GM21576 (cell line): ENCODE data around the gene ODF2.
"Not testable (repeated sequence)": the region's sequence is repeated elsewhere in the genome, so short reads cannot be mapped to it uniquely, and the experiment has no call there.

Experiments used
- ATAC-seq: cut with Tn5 transposase; IDR thresholded peaks from one replicate; pipeline ENCODE4 v1.9.1; 2021; ENCODE audit warnings: mild to moderate bottlenecking, moderate library complexity; ENCODE audit not compliant: unreplicated experiment

Gene ODF2

DNA sequence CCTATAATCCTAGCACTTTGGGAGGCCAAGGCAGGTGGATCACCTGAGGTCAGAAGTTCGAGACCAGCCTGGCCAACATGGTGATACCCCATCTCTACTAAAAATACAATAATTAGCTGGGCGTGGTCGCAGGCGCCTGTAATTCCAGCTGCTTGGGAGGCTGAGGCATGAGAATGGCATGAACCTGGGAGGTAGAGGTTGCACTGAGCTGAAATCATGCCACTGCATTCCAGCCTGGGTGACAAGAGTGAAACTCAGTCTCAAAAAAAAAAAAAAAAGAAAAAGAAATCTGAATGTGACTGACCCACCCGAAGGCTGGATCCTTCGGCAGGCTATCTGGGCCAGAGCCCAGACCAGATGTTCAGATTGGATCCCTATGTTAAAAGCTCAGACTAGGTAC is 32.5 kb upstream of the ODF2 start:
- ATAC-seq: not testable (repeated sequence)

GRCh38 chr9:128424268-128424780 is 31.5 kb upstream of the ODF2 start:
- no peak for ATAC-seq

DNA sequence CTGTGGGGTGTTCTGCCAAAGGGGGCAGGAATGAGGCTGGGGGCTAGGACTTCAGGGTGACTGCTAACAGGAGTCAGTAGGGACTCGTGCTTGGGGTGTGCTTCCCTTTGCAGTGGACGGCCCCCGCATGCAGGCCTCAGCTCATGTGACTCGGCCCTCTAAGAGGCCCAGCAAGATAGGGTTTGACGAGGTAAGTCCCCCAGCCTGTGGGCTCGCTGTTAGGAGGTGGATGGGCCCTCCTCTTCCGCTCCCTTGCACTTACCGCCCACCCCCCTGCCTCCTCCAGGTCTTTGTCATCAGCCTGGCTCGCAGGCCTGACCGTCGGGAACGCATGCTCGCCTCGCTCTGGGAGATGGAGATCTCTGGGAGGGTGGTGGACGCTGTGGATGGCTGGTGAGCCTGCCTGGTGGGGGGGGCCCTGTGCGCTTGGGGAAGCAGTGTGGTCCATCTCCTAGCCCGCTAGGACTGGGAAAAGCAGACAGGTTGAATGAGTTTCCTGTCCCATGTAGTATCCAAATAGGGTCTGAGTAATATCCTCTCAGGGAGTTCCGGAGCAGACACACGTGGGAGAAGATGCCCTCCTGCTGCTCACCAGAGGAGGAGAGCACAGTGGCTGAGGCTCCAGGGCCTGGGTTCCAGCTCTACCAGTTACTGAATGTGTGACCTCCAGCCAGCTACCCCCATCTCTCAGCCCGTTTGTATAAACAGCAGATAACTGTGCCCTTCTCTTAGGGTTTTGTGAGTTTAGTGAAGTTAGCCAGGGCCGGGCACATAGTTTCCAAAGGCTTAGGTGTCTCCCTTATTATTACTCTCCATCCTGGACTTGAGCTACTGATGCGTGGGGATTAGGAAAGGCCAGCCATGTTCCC is 26.9 kb upstream of the ODF2 start:
- no peak for ATAC-seq

- ATAC-seq: no peak
Observed at GRCh38 chr9:128429513-128430086, 26.2 kb upstream of the ODF2 start.

GRCh38 chr9:128431207-128431606 is 24.6 kb upstream of the ODF2 start:
- no peak for ATAC-seq

DNA sequence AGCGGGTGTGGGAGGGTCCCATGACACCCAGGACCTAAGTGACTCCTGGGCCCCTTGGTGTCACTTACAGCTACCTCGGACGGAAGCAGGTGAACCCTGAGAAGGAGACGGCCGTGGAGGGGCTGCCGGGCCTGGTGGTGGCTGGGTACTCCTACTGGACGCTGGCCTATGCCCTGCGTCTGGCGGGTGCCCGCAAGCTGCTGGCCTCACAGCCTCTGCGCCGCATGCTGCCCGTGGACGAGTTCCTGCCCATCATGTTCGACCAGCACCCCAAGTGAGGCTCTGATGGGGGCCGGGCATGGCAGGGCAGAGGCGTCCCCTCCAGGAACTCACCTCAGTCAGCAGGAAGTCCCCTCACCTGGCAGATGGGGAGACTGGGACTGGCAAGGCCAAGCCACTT is 21.5 kb upstream of the ODF2 start:
- no peak for ATAC-seq

DNA sequence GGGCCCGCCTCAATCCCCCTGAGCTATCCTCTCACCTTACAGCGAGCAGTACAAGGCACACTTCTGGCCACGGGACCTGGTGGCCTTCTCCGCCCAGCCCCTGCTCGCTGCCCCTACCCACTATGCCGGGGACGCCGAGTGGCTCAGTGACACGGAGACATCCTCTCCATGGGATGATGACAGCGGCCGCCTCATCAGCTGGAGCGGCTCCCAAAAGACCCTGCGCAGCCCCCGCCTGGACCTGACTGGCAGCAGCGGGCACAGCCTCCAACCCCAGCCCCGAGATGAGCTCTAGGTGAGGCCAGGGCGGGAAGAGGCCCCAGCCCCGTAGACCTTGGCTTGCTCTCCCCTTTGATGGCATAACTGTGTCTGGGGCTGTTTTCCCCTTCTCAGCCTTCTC is 20.2 kb upstream of the ODF2 start:
- ATAC-seq: no peak

GRCh38 chr9:128438343-128439109 is 17.3 kb upstream of the ODF2 start:
- peak; percentile 69 for ATAC-seq

DNA sequence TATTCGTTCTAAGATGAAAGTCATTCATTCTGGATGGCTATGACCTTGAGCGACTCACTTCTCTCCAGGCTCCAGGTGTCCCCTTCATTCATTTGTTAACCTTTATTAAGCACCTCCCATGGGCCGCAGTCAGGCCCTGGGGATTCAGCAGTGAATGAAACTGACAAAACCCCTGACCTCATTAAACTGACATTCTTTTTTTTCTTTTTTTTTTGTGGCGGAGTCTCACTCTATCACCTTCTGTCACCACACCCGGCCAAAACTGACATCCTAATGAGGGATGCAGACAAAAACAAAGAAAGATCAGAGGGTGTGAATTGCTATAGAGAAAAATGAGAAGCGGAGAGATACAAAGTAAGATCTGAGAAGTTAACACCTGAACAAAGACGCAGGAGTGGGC is 16.5 kb upstream of the ODF2 start:
- ATAC-seq: no peak

DNA sequence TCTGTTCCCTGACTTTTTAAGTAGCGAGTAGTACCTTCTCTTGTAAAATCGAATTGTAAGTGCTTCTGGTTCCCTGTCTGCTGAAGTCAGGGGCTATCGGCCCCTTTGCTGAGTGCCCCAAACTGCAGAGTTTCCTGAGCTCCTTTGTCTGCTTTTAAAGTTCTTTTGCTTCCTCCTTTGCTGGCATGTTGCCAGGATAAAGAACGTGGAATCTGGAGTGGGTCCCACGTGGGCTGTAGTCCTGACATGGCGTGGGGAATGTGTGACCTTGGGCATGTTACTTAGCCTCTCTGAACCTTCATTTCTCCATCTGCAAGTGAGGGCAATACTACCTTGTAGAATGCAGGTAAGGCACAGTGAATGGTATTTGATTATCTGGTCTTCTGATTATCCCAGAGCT is 13.7 kb upstream of the ODF2 start:
- no peak for ATAC-seq

- ATAC-seq: not testable (repeated sequence)
Observed at GRCh38 chr9:128446505-128446904, 9.3 kb upstream of the ODF2 start.

DNA sequence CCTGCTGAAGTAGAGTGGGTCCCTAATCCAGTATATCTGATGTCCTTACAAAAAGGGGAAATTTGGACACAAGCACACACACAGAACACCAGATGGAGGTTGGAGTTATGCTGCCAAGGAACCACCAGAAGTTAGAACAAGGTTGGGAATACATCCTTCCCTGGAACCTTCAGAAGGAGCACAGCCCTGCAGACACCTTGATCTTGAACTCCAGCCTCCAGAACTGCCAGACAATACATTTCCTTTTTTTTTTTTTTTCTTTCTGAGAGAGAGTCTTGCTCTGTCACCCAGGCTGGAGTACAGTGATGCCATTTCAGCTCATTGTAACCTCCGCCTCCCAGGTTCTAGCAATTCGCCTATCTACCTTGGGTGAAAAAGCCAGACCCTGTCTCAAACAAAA is 7.1 kb upstream of the ODF2 start:
- no peak for ATAC-seq

GRCh38 chr9:128454991-128455390 is 815 bp upstream of the ODF2 start:
- ATAC-seq: no peak

GRCh38 chr9:128456613-128457061 is 831 bp downstream of the ODF2 start:
- peak; percentile 52 for ATAC-seq

DNA sequence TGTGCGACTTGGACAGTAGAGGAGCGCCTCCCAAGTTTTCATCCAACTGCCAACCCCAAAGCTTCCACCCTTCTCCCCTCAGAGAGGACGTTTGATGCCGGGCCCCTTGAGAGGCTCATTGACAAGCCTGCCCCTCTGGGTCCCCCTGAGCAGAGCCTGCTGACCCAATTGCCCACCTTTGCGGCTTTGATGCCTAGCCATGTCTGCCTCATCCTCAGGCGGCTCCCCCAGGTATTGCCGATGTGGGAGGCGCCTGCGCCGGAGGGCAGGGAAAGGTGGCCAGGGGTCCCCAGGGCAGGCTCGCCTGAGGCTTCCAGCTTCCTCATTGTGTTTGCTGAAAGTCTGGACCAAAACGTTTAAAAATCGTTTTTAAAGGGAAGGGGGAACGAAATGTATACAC is 1.4 kb downstream of the ODF2 start:
- no peak for ATAC-seq

- ATAC-seq: no peak
Observed at GRCh38 chr9:128459011-128459410, 3.2 kb downstream of the ODF2 start.

- no peak for ATAC-seq
Observed at GRCh38 chr9:128469070-128469469, 13.3 kb downstream of the ODF2 start.

DNA sequence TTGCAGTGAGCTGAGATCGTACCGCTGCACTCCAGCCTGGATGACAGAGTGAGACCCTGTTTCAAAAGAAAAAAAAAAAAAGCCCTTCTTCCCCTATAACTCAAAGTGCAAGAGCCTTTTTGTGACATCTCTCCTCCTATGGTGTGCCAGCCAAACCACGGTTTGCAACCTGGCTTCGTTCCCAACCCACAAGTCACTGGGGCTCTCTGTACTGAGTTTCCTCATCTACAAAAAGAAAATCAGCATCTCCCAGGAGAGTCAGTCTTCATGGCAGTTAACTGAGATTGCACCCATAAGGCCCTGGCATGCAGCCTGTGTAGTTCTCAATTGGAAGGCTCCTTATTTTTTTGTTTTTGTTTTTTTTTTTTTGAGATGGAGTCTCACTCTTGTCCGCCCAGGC is 14.8 kb downstream of the ODF2 start:
- no peak for ATAC-seq

GRCh38 chr9:128473104-128473503 is 17.3 kb downstream of the ODF2 start:
- ATAC-seq: no peak

- ATAC-seq: no peak
Observed at GRCh38 chr9:128475867-128476266, 20.1 kb downstream of the ODF2 start.

DNA sequence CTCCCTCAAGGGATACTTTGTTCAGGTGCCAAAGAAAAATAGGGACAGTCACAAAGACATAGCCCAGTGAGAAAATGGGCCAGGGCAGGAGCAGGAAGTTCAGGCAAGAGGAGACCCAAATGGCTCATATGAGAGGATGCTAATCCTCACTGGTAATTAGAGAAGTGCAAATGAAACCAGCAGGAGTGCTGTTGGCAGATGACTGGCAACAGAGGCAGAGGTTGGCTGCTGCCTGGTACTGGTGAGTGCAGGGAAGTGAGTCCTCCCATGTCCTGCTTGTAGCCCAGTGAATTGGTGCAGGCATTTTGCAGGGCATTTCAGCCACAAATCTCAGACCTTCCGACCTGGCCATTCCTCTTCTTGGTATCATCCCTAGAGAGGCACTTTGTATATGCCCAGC is 23.5 kb downstream of the ODF2 start:
- no peak for ATAC-seq

DNA sequence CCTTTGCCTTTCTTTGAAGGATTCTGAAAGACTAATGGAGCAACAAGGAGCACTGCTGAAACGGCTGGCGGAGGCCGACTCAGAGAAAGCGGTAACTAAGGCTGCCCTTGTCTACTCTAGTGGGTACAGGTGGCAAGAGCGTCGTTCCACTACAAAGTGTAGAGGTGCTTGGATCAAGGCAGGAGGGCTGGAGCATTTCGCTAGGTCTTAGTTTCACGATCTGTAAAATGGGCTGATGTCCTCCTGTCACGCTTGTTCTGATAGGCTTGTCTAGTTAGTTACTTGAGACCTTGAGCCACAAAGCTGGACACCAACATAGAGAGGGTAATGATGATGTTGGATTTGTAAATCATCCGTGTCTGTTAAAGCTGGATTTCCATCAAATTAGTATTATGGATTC is 25.8 kb downstream of the ODF2 start:
- ATAC-seq: no peak
